Stimulated activated CD4-positive, alpha-beta T cell treated with anti-CD3 and anti-CD28 coated beads, Interleukin-4, amount 100 ng/mL, for 24 hours (primary cell): Measurements from ENCODE around the gene RPP30.

Source experiments
- DNase-seq: peaks from one replicate; pipeline ENCODE4 v3.0.0-alpha.2; 2020

The RPP30 gene

GRCh38 chr10:90871766-90872647 lies at the start of gene RPP30:
Gene RPP30 (plus strand): TSS chr10:90871974. CDS start chr10:90871987, 13 bp downstream.
- DNase-seq = peak; percentile 86

- DNase-seq = no peak
Measured at GRCh38 chr10:90822508-90822907, 49.3 kb upstream of the RPP30 start.

- no peak for DNase-seq
Measured at GRCh38 chr10:90832111-90832510, 39.7 kb upstream of the RPP30 start.

GRCh38 chr10:90834326-90834725 lies 37.4 kb upstream of the RPP30 start:
- no peak for DNase-seq

GRCh38 chr10:90837486-90837885 lies 34.3 kb upstream of the RPP30 start:
- DNase-seq = no peak

- DNase-seq = no peak
Measured at GRCh38 chr10:90842725-90843124, 29.0 kb upstream of the RPP30 start.

GRCh38 chr10:90845726-90846125 lies 26.0 kb upstream of the RPP30 start:
- DNase-seq = no peak

- no peak for DNase-seq
Measured at GRCh38 chr10:90846746-90847145, 25.0 kb upstream of the RPP30 start.

GRCh38 chr10:90847436-90847835 lies 24.3 kb upstream of the RPP30 start:
- DNase-seq = no peak

GRCh38 chr10:90849956-90850749 lies 21.6 kb upstream of the RPP30 start:
- no peak for DNase-seq

- no peak for DNase-seq
Measured at GRCh38 chr10:90855126-90855525, 16.6 kb upstream of the RPP30 start.

- no peak for DNase-seq
Measured at GRCh38 chr10:90856261-90856660, 15.5 kb upstream of the RPP30 start.

- DNase-seq = no peak
Measured at GRCh38 chr10:90856964-90857634, 14.7 kb upstream of the RPP30 start.

GRCh38 chr10:90857635-90858460 lies 13.9 kb upstream of the RPP30 start, which contains the start of gene HTR7:
Gene HTR7 (minus strand): TSS chr10:90858039. CDS start chr10:90857671, 368 bp downstream.
- peak; percentile 54 for DNase-seq

- no peak for DNase-seq
Measured at GRCh38 chr10:90858461-90858968, 13.3 kb upstream of the RPP30 start.

GRCh38 chr10:90859321-90859751 lies 12.4 kb upstream of the RPP30 start:
- DNase-seq = no peak

- no peak for DNase-seq
Measured at GRCh38 chr10:90860790-90861189, 11.0 kb upstream of the RPP30 start.

GRCh38 chr10:90862908-90863514 lies 8.8 kb upstream of the RPP30 start:
- no peak for DNase-seq

GRCh38 chr10:90865401-90865800 lies 6.4 kb upstream of the RPP30 start:
- DNase-seq = no peak

GRCh38 chr10:90866050-90866598 lies 5.7 kb upstream of the RPP30 start:
- no peak for DNase-seq

GRCh38 chr10:90871279-90871765 lies 452 bp upstream of the RPP30 start:
- peak; percentile 51 for DNase-seq
